ENCODE results near the gene CACNA2D3.

CACNA2D3 gene

DNA sequence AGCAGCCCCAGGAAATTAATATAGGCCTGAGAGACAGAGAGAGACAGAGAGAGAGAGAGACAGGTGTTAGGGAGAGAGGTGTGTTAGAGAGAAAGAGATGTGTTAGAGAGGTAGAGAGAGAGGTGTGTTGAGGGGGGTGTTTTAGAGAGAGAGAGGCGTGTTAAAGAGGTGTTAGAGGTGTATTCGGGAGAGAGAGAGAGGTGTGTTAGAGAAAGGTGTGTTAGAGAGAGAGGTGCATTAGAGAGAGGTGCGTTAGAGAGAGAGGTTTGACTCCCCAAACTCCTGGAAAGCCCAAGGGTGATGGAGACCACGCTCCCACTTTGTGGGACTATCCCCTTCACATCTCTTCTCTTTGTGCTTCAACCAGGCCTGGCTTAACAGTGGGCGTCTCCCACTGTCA, 95.5 kb downstream of the CACNA2D3 start:
- DNase-seq (ENCODE audit: low read depth) = no peak

DNA sequence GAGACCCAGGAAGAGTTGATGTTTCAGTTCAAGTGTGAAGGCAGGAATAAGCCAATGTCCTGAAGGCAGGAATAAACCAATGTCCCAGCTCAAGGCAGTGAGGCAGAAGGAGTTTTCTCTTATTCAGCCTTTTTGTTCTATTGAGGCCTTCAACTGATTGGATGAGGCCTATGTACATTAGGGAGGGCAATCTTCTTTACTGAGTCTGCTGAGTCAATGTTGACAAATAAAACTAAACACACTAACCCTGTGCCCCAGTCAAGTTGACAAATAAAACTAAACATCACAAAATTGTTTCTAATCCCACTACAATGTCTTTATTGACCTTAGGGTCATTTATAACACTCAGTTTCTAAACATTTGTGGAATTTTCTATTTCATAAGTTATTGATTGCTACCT, 100.0 kb downstream of the CACNA2D3 start:
- no peak for DNase-seq (ENCODE audit: low read depth)

DNA sequence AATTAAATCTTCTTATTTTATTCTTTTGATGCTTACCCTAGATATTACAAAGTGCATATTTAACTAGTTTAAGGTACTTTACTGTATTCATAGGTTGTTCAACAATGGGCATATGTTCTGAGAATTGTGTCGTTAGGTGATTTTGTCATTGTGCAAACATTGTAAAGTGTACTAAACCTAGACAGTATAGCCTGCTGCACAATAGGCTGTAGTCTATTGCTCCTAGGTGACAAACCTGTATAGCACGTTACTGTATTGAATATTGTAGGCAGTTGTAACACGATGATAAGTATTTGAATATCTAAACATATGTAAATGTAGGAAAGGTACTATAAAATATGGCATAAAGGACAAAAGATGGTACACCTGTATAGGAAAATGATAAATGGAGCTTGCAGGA, 100.7 kb downstream of the CACNA2D3 start:
- DNase-seq (ENCODE audit: low read depth) = no peak

GRCh38 chr3:54225841-54226528, 103.6 kb downstream of the CACNA2D3 start:
- DNase-seq (ENCODE audit: low read depth) = no peak

DNA sequence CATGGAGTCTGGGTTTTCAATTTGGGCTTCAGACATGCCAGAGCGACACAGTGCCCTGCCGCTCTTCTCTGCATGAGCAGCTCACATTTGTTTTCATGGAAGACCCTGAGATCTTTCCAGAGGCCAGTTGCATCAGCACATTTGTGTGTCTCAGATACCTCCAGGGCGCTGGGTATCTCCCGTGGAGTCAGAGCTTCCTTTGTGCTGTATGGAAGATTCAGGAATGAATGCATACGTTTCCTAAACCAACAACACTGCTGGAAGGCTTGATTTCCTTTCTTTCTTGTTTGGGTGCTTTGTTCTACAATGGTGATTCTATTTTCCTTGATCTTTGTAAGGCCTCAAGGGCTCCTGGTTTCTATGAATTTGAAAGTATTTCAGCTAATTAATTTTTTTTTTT, 106.5 kb downstream of the CACNA2D3 start:
- no peak for DNase-seq (ENCODE audit: low read depth)

DNA sequence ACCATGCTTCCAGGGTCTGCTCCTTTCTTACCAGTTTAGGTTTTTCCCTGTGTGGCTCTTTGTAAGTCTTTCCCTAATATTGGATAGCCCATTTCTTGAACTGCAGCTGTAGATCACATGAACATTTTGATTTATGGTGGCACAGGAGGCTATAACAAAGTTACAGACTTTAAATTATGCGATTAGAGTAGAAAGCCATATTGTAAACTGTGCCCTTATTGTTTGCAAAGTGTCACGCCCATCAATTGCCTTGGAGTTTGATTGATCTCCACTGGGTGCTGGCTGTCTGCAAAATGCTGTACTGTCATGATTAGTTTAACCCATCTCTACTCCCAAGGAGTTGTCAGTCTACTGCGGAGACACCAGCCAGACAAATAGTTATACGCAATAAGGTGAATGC, 110.3 kb downstream of the CACNA2D3 start:
- DNase-seq (ENCODE audit: low read depth) = no peak

DNA sequence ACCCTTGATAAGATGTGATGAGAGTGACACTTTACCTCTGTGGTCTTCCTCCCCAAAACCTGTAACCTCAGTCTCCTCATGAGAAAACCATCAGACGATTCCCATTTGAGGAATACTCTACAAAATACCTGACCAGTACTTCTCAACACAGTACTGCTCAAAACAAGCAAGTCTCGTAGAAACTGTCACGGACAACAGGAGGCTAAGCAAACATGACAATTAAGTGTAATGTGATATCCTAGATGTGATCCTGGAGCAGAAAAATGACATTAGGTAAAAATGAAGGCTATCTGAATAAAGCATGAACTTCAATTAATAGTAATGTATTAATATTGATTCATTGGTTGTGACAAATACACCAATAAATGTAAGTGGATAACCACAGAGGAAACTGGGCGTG, 113.6 kb downstream of the CACNA2D3 start:
- DNase-seq (ENCODE audit: low read depth) = no peak

- DNase-seq (ENCODE audit: low read depth) = no peak
Measured at GRCh38 chr3:54237109-54237508, 114.8 kb downstream of the CACNA2D3 start.

DNA sequence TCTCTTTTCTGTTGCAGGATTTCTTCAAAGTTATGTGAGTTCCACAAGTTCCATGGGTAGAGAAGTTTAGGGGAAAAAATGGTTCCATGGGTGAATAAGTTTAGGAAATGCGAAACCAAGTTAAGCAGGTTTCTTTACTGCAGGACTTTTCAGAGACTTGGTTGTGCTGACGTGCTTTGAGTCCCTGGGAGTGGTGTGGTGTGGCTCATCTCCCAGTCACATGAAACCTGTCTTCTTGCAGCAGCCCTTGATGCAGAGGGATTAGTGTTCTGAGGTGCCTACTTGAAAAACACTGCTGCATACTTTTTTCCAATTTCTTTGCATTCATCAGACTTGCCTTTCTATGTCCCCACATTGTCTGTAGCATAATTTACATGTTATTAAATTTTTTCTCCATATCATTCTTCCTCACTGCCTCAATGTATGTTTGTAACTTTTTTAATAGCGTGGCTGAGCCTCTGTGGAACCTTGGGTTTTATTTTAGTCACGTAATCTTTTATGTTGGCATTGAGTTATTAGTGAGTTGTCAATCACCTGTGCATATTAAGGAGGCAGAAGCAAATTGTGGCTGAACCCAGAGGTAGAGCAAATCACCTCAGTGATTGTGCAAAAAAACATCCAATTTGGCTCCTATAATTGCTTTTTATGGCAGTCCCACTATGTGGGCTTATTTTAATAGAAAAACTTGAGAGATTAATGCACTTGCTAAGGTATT, 115.6 kb downstream of the CACNA2D3 start:
- no peak for DNase-seq (ENCODE audit: low read depth)

DNA sequence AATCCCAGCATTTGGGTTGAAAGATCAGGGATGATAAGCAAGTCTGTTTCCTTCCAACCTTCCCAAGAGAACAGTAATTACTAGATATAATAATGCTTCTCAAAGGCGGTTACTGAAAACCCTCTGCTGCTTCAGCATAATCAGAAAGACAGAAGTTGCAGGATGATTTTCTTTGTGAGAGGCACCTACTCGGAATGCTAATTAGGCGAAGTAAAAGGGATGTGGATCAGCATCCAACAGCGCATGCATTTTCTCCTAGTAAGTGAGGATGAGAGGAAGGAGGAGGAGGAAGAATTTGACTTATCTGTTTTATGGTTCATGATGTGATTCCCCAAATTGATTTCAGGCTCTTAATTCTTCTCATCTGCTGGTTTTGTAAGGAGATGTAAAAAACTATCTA, 118.0 kb downstream of the CACNA2D3 start:
- DNase-seq (ENCODE audit: low read depth) = no peak

GRCh38 chr3:54243056-54243931, 120.9 kb downstream of the CACNA2D3 start:
- no peak for DNase-seq (ENCODE audit: low read depth)

GRCh38 chr3:54243960-54244682, 121.8 kb downstream of the CACNA2D3 start:
- no peak for DNase-seq (ENCODE audit: low read depth)

- no peak for DNase-seq (ENCODE audit: low read depth)
Measured at GRCh38 chr3:54251705-54252104, 129.4 kb downstream of the CACNA2D3 start.

GRCh38 chr3:54257125-54257720, 134.9 kb downstream of the CACNA2D3 start:
- DNase-seq (ENCODE audit: low read depth) = no peak

- no peak for DNase-seq (ENCODE audit: low read depth)
Measured at GRCh38 chr3:54259636-54260035, 137.3 kb downstream of the CACNA2D3 start.

GRCh38 chr3:54261141-54261540, 138.8 kb downstream of the CACNA2D3 start:
- no peak for DNase-seq (ENCODE audit: low read depth)

GRCh38 chr3:54262541-54262940, 140.2 kb downstream of the CACNA2D3 start:
- DNase-seq (ENCODE audit: low read depth) = no peak

DNA sequence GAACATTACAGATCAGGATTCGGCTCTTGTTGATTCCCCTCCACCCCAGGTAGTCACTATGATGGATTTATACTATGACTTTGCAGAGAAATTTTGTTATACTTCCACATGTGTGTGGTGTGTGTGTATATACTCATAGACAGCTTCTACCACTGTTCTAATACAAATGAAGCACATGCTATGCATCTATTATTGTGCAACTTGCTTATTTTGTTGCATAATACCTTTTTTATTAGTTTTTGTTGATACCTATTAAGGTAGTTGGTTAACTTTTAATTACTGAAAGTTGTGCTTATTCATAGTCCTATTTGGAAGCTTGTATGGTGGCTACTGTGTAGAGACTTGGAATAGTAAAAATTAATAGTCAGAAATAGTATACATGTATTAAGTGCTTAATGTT, 140.6 kb downstream of the CACNA2D3 start:
- DNase-seq (ENCODE audit: low read depth) = no peak

- DNase-seq (ENCODE audit: low read depth) = no peak
Measured at GRCh38 chr3:54264050-54264449, 141.7 kb downstream of the CACNA2D3 start.

GRCh38 chr3:54270816-54271526, 148.6 kb downstream of the CACNA2D3 start:
- no peak for DNase-seq (ENCODE audit: low read depth)

- DNase-seq (ENCODE audit: low read depth) = no peak
Measured at GRCh38 chr3:54273791-54274190, 151.4 kb downstream of the CACNA2D3 start.
